PC-3 (cell line): ENCODE measurements around the gene MCOLN2.

Experiments
- CTCF ChIP-seq: fragments of 300-600 bp; sonication (generic); conservative IDR thresholded peaks from 2 replicates; pipeline ENCODE4 v1.5.1; 2017; ENCODE audit warnings: antibody characterized with exemption, low read depth, mild to moderate bottlenecking, low read length
- EZH2phosphoT487 ChIP-seq: fragments of 300-600 bp; sonication (generic); IDR thresholded peaks from 2 replicates; pipeline ENCODE4 v1.6.1; 2018; ENCODE audit warnings: mild to moderate bottlenecking, antibody characterized with exemption, low read length, borderline replicate concordance

DNA sequence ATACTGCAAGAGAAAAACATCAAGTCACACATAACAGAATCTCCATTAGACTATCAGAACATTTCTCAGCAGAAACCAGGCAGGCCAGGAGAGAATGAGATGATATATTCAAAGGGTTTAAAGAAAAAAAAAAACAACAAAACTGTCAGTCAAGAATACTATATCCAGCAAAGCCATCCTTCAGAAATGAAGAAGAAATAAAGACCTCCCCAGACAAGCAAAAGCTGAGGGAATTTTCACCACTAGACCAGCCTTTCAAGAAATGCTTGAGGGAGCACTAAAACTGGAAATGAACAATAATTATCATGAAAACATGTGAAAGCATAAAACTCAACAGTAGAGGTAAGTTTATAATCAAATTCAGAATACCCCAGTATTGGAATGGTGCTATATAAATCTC is 47.2 kb downstream of the MCOLN2 start:
- TF ChIP-seq CTCF: no peak
- TF ChIP-seq EZH2phosphoT487: no peak
